Thyroid gland (tissue), 4 donors: ENCODE data around the gene EEF1AKMT3. TPM values are rescaled to one million over a fixed set of nuclear protein-coding genes. Genes with fewer than 3 reads are reported as not detected.

Experiments used
- DNase-seq, 2 donors: peaks; one replicate each; pipeline ENCODE4 v3.0.0-alpha.2; 2019
- H3K27ac ChIP-seq, 3 donors: fragments of 200-600 bp; sonication (generic); 1 replicate in 2 of 3; 2 replicates in 1 of 3; pipeline ENCODE4 v1.5.1; 2016 to 2019; ENCODE audit warnings: mild to moderate bottlenecking in 1 of 3, moderate library complexity in 1 of 3
- H3K27me3 ChIP-seq: fragments of 200-600 bp; sonication (generic); one replicate; pipeline ENCODE4 v1.5.1; 2019
- H3K36me3 ChIP-seq, 2 donors: fragments of 200-600 bp; sonication (generic); one replicate each; pipeline ENCODE4 v1.5.1; 2016 to 2019
- H3K4me1 ChIP-seq, 2 donors: fragments of 200-600 bp; sonication (generic); one replicate each; pipeline ENCODE4 v1.5.1; 2017 to 2019
- H3K4me3 ChIP-seq, 3 donors: fragments of 200-600 bp; sonication (generic); replicated peaks in 1 of 3; 1 replicate in 2 of 3; 2 replicates in 1 of 3; pipeline ENCODE4 v1.5.1; 2016; ENCODE audit warnings: mild to moderate bottlenecking in 1 of 3
- H3K9me3 ChIP-seq: fragments of 200-600 bp; sonication (generic); one replicate; pipeline ENCODE4 v1.5.1; 2017
- POLR2A ChIP-seq, 2 donors: fragments of 450-650 bp; IDR thresholded peaks; one replicate each; pipeline ENCODE4 v1.6.1; 2017; ENCODE audit warnings: antibody characterized with exemption in 2 of 2, mild to moderate bottlenecking in 2 of 2, moderate library complexity in 1 of 2
- WGBS, 2 donors: methylation state at CpG; one replicate each; pipeline ENCODE4 v1.1.5; 2017; 5-methylcytosine and 5-hydroxymethylcytosine counted together
- intact Hi-C: fragments of 100-400 bp; cut with DNase I; formaldehyde crosslinking; loops from one replicate; pipeline ENCODE4 v1.15.1; 2023
- total RNA-seq, 4 donors: library from RNA; depleted of rRNA; stranded (reverse); fragments of >200 nt; gene quantifications; one replicate each; pipeline ENCODE4 v1.2.3, GENCODE V29; 2016
- TF ChIP-seq, protein P1 (sequence below), 6 experiments: fragments of 200-600 bp in 3 of 6; fragments of 450-650 bp in 3 of 6; sonication (generic) in 3 of 6; IDR thresholded peaks; one replicate each; pipeline ENCODE4 v1.5.1; 2016 to 2019; ENCODE audit warnings: antibody characterized with exemption in 6 of 6, mild to moderate bottlenecking in 2 of 6, inconsistent platforms in 1 of 6, moderate library complexity in 1 of 6

The EEF1AKMT3 gene
- total RNA-seq, 4 donors from 2014 or later: 12.1 to 20.4 (median 16.5) TPM

DNA sequence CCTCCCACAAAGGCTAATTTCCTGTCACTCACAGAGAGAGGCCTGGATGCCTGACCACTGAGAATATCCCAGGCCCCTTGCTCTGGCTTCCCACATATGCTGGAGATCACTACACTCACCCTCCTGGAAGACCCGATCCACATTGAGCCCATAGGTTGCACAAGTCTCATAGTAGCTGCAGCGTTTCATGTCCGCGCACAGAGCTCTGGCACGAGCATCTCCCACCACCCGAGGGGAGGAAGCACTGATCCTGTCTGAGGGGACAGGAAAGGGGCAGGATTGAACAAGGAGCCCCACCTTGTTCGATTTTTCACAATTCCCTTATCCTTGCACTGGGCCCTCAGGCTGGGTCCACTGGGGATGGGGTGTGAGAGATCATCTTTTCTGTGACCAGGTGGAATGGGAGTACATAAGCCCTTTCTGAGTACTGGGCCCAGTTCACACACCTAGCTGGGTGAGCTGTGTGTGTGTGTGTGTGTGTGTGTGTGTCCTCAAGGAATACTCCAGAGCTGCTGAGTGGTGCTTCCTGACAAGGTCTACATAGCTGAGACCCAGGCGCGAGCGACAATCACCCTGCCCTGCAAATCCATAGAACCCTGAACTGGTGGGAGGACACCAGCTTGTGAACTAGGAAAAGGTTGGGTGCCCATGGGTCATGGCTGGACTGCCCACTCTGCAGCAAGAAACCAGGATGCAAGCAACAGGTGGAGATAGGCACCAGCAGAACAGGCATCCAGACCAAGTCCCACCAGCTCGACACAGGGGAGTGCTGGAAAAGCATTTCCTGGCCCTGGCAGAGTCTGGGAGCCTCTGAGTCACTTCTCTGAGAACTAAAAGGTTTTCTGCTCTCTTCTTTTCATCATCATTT is 39.5 kb upstream of the EEF1AKMT3 start:
- Histone ChIP-seq H3K4me3 (no peak overlapping the region), H3K27ac (no peak overlapping the region), H3K9me3 (no peaks in the 10 kb centered on the region), H3K27me3 (peaks cover 27% of the 10 kb centered on the region), H3K4me1 (peaks cover 6 to 27% of the 10 kb centered on the region in 2 donors), H3K36me3 (no peaks in the 10 kb centered on the region)
- WGBS, 2 donors: 75 to 81% methylated on average over 10 to 11 of the region's 11 CpGs
- TF ChIP-seq, protein P1, sequence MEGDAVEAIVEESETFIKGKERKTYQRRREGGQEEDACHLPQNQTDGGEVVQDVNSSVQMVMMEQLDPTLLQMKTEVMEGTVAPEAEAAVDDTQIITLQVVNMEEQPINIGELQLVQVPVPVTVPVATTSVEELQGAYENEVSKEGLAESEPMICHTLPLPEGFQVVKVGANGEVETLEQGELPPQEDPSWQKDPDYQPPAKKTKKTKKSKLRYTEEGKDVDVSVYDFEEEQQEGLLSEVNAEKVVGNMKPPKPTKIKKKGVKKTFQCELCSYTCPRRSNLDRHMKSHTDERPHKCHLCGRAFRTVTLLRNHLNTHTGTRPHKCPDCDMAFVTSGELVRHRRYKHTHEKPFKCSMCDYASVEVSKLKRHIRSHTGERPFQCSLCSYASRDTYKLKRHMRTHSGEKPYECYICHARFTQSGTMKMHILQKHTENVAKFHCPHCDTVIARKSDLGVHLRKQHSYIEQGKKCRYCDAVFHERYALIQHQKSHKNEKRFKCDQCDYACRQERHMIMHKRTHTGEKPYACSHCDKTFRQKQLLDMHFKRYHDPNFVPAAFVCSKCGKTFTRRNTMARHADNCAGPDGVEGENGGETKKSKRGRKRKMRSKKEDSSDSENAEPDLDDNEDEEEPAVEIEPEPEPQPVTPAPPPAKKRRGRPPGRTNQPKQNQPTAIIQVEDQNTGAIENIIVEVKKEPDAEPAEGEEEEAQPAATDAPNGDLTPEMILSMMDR (IDR thresholded peaks at IDR 0.05): no peak
- no peak for TF ChIP-seq POLR2A (IDR thresholded peaks at IDR 0.05)
- no peak for DNase-seq
- intact Hi-C loops: no loop called here

- H3K27ac ChIP-seq: no peak overlapping the region
- H3K27me3 ChIP-seq: peaks cover 33% of the 10 kb centered on the region
Measured at GRCh38 chr12:57733928-57734327, 38.5 kb upstream of the EEF1AKMT3 start.

GRCh38 chr12:57734591-57734990 is 37.8 kb upstream of the EEF1AKMT3 start:
- peaks cover 40% of the 10 kb centered on the region for H3K27me3 ChIP-seq
- WGBS, 2 donors: 71 to 78% methylated on average over 4 of the region's 4 CpGs
- H3K4me3 ChIP-seq: no peak overlapping the region
- TF ChIP-seq POLR2A (IDR thresholded peaks at IDR 0.05): no peak
- TF ChIP-seq, protein P1 (IDR thresholded peaks at IDR 0.05): no peak
- intact Hi-C loops: no loop called here
- no peaks in the 10 kb centered on the region for H3K9me3 ChIP-seq
- H3K4me1 ChIP-seq: peaks cover 11 to 36% of the 10 kb centered on the region in 2 donors
- no peak for DNase-seq
- H3K36me3 ChIP-seq: no peaks in the 10 kb centered on the region
- no peak overlapping the region for H3K27ac ChIP-seq

More at GRCh38 chr12:57733928-57734327, 38.5 kb upstream of the EEF1AKMT3 start:
- peaks cover 11 to 36% of the 10 kb centered on the region in 2 donors for H3K4me1 ChIP-seq
- no peak for DNase-seq
- intact Hi-C loops: no loop called here
- TF ChIP-seq POLR2A (IDR thresholded peaks at IDR 0.05): no peak
- TF ChIP-seq, protein P1 (IDR thresholded peaks at IDR 0.05): no peak
- 70 to 80% methylated on average over 6 of the region's 6 CpGs for WGBS, 2 donors
- no peaks in the 10 kb centered on the region for H3K36me3 ChIP-seq
- H3K9me3 ChIP-seq: no peaks in the 10 kb centered on the region
- no peak overlapping the region for H3K4me3 ChIP-seq

DNA sequence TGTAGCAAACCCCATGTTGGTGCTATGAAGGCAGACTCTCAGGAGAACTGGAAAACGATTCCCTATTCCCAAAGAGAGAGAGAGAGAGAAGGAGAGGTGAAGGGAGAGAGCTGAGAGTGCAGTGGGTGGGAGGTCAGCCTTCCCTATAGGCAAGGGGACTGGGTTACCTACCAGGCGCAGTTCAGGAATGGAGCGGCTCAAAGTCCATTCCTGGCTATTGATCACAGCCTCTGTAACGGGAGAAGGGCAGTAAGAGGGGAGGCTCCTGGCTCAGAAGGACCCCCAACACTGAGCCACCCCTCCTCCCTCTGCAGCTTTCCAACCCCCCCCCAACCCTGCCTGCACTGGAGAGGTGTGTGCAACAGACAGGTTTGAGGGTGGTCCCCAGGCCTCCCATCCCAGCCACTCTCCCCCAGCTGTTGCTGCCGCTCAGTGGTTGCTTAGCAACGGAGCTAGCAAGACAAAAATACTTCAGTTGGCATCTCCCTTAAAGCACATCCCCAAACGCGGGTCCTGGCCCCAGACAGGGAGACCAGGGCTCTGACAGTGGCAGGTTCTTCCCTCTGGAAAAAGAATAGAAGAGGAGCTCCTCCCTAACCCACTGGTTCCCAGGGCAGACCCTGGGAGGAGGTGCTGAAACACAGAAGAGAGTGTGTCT is 37.1 kb upstream of the EEF1AKMT3 start:
- H3K27ac ChIP-seq: no peak overlapping the region
- peaks cover 40% of the 10 kb centered on the region for H3K27me3 ChIP-seq
- no peak overlapping the region for H3K4me3 ChIP-seq
- WGBS, 2 donors: 10 to 42% methylated on average over 4 to 8 of the region's 8 CpGs
- no peaks in the 10 kb centered on the region for H3K36me3 ChIP-seq
- H3K4me1 ChIP-seq: peaks cover 11 to 36% of the 10 kb centered on the region in 2 donors
- DNase-seq: no peak
- intact Hi-C loops: no loop called here
- TF ChIP-seq, protein P1 (IDR thresholded peaks at IDR 0.05): no peak
- TF ChIP-seq POLR2A (IDR thresholded peaks at IDR 0.05): no peak
- no peaks in the 10 kb centered on the region for H3K9me3 ChIP-seq
